ENCODE data around the gene CNOT6L.
"Not testable (repeated sequence)": the region's sequence is repeated elsewhere in the genome, so short reads cannot be mapped to it uniquely, and the experiment has no call there.

CNOT6L gene

GRCh38 chr4:77731656-77732055 lies 87.5 kb downstream of the CNOT6L start:
- no peak for DNase-seq
- intact Hi-C loops (cut with DNase I): no loop called here

GRCh38 chr4:77728420-77728819 lies 90.7 kb downstream of the CNOT6L start:
- no peak for DNase-seq
- intact Hi-C loops (cut with DNase I): no loop called here

- DNase-seq: no peak
- intact Hi-C loops (cut with DNase I): no loop called here
These were observed 98.1 kb downstream of the CNOT6L start for GRCh38 chr4:77721073-77721472.

- DNase-seq; intact Hi-C loops (cut with DNase I): not testable (repeated sequence)
These were observed 100.7 kb downstream of the CNOT6L start for GRCh38 chr4:77718500-77718899.

GRCh38 chr4:77715414-77716290 lies 103.5 kb downstream of the CNOT6L start:
- DNase-seq: no peak
- intact Hi-C loops (cut with DNase I): no loop called here

- no peak for DNase-seq
- intact Hi-C loops (cut with DNase I): no loop called here
These were observed 104.7 kb downstream of the CNOT6L start for GRCh38 chr4:77714514-77714913.

GRCh38 chr4:77713884-77714283 lies 105.3 kb downstream of the CNOT6L start:
- DNase-seq: no peak
- intact Hi-C loops (cut with DNase I): no loop called here

GRCh38 chr4:77712675-77713074 lies 106.5 kb downstream of the CNOT6L start:
- no peak for DNase-seq
- intact Hi-C loops (cut with DNase I): no loop called here

GRCh38 chr4:77711469-77711868 lies 107.7 kb downstream of the CNOT6L start:
- intact Hi-C loops (cut with DNase I): no loop called here
- DNase-seq: no peak

GRCh38 chr4:77710684-77711083 lies 108.5 kb downstream of the CNOT6L start:
- DNase-seq: no peak
- intact Hi-C loops (cut with DNase I): no loop called here

- intact Hi-C loops (cut with DNase I): no loop called here
- no peak for DNase-seq
These were observed 109.1 kb downstream of the CNOT6L start for GRCh38 chr4:77710059-77710458.

- intact Hi-C loops (cut with DNase I): no loop called here
- no peak for DNase-seq
These were observed 112.5 kb downstream of the CNOT6L start for GRCh38 chr4:77706717-77707116.

- intact Hi-C loops (cut with DNase I): no loop called here
- no peak for DNase-seq
These were observed 115.5 kb downstream of the CNOT6L start for GRCh38 chr4:77703666-77704065.

- DNase-seq: no peak
- intact Hi-C loops (cut with DNase I): no loop called here
These were observed 118.0 kb downstream of the CNOT6L start for GRCh38 chr4:77701121-77701520.

GRCh38 chr4:77699731-77700210 lies 119.4 kb downstream of the CNOT6L start:
- intact Hi-C loops (cut with DNase I): no loop called here
- DNase-seq: no peak

GRCh38 chr4:77697860-77698590 lies 121.1 kb downstream of the CNOT6L start:
- DNase-seq: peak in 34 of 42 donors; percentile 2 to 74 (median 42)
- intact Hi-C loops (cut with DNase I): no loop called here

- intact Hi-C loops (cut with DNase I): no loop called here
- DNase-seq: no peak
These were observed 123.4 kb downstream of the CNOT6L start for GRCh38 chr4:77695774-77696173.

- intact Hi-C loops (cut with DNase I): no loop called here
- no peak for DNase-seq
These were observed 126.2 kb downstream of the CNOT6L start for GRCh38 chr4:77692847-77693432.

- intact Hi-C loops (cut with DNase I): no loop called here
- no peak for DNase-seq
These were observed 137.4 kb downstream of the CNOT6L start for GRCh38 chr4:77681792-77682191.

- intact Hi-C loops (cut with DNase I): no loop called here
- DNase-seq: no peak
These were observed 142.3 kb downstream of the CNOT6L start for GRCh38 chr4:77676842-77677241.
